Measurements from ENCODE around the gene CS. TPM values are rescaled to one million over a fixed set of nuclear protein-coding genes. Genes with fewer than 3 reads are reported as not detected.

Gene CS
- total and polyA plus RNA-seq, 3 donors from 2014 or later: 63.8 to 70.2 (median 67.8) TPM

GRCh38 chr12:56234746-56235436 lies 65.2 kb downstream of the CS start:
- Histone ChIP-seq H3K27me3 (no peaks in the 10 kb centered on the region), H3K27ac (no peak overlapping the region), H3K4me1 (no peaks in the 10 kb centered on the region), H3K9me3 (no peaks in the 10 kb centered on the region), H3K36me3 (ENCODE audit: low read depth, missing control alignments) (no peaks in the 10 kb centered on the region), H3K4me3 (no peak overlapping the region)
- intact Hi-C loops (cut with DNase I; ENCODE audit: low total_unique reads): no loop called here
- TF ChIP-seq POLR2A (IDR thresholded peaks at IDR 0.05) (no peak), CTCF (IDR thresholded peaks at IDR 0.05) (no peak)
- no peak for DNase-seq
- 70 to 71% methylated on average over 16 of the region's 16 CpGs for WGBS, 2 donors

GRCh38 chr12:56231184-56231582 lies 68.9 kb downstream of the CS start:
- no peak for TF ChIP-seq POLR2A (IDR thresholded peaks at IDR 0.05)
- TF ChIP-seq CTCF (IDR thresholded peaks at IDR 0.05): no peak
- no peak for DNase-seq
- H3K9me3 ChIP-seq: no peaks in the 10 kb centered on the region
- 89% methylated on average over 5 to 11 of the region's 11 CpGs for WGBS, 2 donors
- intact Hi-C loops (cut with DNase I; ENCODE audit: low total_unique reads): no loop called here
- no peak overlapping the region for H3K27ac ChIP-seq
- H3K27me3 ChIP-seq: no peaks in the 10 kb centered on the region
- H3K36me3 ChIP-seq (ENCODE audit: low read depth, missing control alignments): no peaks in the 10 kb centered on the region
- no peak overlapping the region for H3K4me3 ChIP-seq
- no peaks in the 10 kb centered on the region for H3K4me1 ChIP-seq

- intact Hi-C loops (cut with DNase I; ENCODE audit: low total_unique reads): no loop called here
Measured at GRCh38 chr12:56230432-56231183, 69.5 kb downstream of the CS start.

GRCh38 chr12:56229916-56230431 lies 70.2 kb downstream of the CS start, which contains the start of gene SLC39A5:
SLC39A5 (plus strand) TSS chr12:56230051; CDS start chr12:56231275, 1,224 bp downstream.
- TF ChIP-seq CTCF (IDR thresholded peaks at IDR 0.05) (no peak), POLR2A (IDR thresholded peaks at IDR 0.05) (no peak)
- 85 to 89% methylated on average over 4 of the region's 4 CpGs for WGBS, 2 donors
- DNase-seq: no peak
- Histone ChIP-seq H3K27me3 (no peaks in the 10 kb centered on the region), H3K4me3 (no peak within 1 kb of the TSS), H3K4me1 (peaks cover 5% of the 10 kb centered on the region), H3K36me3 (ENCODE audit: low read depth, missing control alignments) (no peaks in the 10 kb centered on the region), H3K27ac (no peak within 1 kb of the TSS), H3K9me3 (no peaks in the 10 kb centered on the region)
- intact Hi-C loops (cut with DNase I; ENCODE audit: low total_unique reads): no loop called here

More at GRCh38 chr12:56230432-56231183, 69.5 kb downstream of the CS start:
- Histone ChIP-seq H3K4me1 (no peaks in the 10 kb centered on the region), H3K27ac (no peak overlapping the region), H3K27me3 (no peaks in the 10 kb centered on the region), H3K4me3 (no peak overlapping the region), H3K9me3 (no peaks in the 10 kb centered on the region), H3K36me3 (ENCODE audit: low read depth, missing control alignments) (no peaks in the 10 kb centered on the region)
- TF ChIP-seq POLR2A (IDR thresholded peaks at IDR 0.05) (no peak), CTCF (IDR thresholded peaks at IDR 0.05) (no peak)
- DNase-seq: no peak
- WGBS, 2 donors: 82% methylated on average over 8 of the region's 8 CpGs

Measured in testis (tissue), 3 donors.